ENCODE data around the gene ATRN.
"Not testable (repeated sequence)": the region's sequence is repeated elsewhere in the genome, so short reads cannot be mapped to it uniquely, and the experiment has no call there.

DNA sequence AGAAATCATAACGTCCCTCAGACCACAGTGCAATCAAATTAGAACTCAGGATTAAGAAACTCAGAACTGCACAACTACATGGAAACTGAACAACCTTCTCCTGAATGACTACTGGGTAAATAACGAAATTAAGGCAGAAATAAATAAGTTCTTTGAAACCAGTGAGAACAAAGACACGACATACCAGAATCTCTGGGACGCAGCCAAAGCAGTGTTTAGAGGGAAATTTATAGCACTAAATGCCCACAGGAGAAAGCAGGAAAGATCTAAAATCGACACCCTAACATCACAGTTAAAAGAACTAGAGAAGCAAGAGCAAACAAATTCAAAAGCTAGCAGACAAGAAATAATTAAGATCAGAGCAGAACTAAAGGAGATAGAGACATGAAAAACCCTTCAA, 53.9 kb downstream of the ATRN start:
- not testable (repeated sequence) for TF ChIP-seq YY1 (IDR thresholded peaks at IDR 0.05; ENCODE audit: insufficient read depth, insufficient read length); SUZ12 (IDR thresholded peaks at IDR 0.05; ENCODE audit: extremely low read depth, insufficient read depth, insufficient read length)
